HG03354 (cell line): ENCODE measurements around the gene STARD6.
"Not testable (repeated sequence)": the region's sequence is repeated elsewhere in the genome, so short reads cannot be mapped to it uniquely, and the experiment has no call there.

Source experiments
- ATAC-seq: cut with Tn5 transposase; IDR thresholded peaks from one replicate; pipeline ENCODE4 v1.9.1; 2021; ENCODE audit warnings: mild to moderate bottlenecking; ENCODE audit not compliant: unreplicated experiment, poor library complexity, severe bottlenecking

The STARD6 gene, protein sequence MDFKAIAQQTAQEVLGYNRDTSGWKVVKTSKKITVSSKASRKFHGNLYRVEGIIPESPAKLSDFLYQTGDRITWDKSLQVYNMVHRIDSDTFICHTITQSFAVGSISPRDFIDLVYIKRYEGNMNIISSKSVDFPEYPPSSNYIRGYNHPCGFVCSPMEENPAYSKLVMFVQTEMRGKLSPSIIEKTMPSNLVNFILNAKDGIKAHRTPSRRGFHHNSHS

DNA sequence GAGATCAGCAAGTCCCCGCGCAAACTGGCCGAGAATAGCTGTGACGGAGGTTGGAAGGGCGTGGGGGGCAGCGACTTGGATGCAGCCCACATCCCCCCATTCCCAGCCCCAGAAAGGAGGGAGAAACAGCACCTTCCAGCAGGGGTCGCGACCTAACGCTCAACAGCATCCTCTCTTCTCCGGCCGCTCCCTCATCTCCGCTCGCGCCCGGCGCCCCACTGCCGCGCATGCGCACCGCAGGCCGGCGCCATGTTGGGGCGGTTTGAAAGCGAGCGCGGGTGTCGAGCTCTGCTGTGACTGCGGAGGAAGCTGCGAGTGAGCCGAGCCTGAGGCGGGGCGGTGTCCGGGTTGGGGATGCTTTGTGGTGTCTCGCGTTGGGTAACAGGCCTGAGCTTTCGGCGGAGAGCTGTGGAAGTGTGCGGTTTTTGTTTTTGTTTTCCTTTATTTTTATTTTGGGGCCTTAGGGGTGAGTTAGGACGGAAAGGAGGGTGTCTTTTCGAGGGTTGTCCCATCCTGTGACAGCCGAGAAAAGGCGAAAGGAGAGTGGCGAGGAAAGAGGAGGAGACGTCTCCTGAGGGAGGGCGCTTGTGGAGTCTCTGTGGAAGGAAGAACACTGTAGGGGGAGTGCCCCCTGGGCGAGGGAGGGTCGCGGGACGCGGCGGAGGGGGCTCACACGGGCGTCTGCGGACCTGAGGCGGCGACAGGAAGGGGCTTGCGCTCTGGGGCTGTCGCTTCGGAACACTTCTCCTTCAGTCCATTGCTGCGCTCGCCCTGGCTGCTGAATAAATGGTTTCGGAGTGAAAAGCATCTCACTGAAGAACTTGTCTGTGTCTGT lies at the start of gene STARD6, which contains the start of gene C18orf54:
STARD6 (minus strand) TSS at position 199 of the 835 bp plus-strand sequence. CDS start 3,285 bp downstream, outside the sequence.
C18orf54 (plus strand) TSS at position 247 of the 835 bp plus-strand sequence. CDS start 2,667 bp downstream, outside the sequence.
- peak; percentile 93 for ATAC-seq

DNA sequence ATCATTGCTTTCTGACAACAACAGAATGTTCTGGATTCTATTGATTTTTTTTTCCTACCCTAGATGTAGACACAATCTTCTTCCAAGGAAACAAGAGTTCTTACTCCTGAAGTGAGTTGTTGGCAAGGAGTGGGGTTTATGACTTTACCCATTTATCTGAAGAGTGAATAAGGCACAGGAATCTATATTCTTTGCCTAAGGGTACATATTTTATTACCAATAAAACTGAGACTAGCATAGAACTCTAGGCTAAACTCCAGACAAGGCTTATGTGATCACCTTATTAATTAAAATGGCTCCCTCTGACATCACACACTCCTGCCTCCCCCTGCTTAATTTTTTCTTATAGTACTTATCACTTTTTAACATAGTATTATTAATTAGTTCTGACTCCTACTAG lies 47.6 kb upstream of the STARD6 start:
- no peak for ATAC-seq

DNA sequence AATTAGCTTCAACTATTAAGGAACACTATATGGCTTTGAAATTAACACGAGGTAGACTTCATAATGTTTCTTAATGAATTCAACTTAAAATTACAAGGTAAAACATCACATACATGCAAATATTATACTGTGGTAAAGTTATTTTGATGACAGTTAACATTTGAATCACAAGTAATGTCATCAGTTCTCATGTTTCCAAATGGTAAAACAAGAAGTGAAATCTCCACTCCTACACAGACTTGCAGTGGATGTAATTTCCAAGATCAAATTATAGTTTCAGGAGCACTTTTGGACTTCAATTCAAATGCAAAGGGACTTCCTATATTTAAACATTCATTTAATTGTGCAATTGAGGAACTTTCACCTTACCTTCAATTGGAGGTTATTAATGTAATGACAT lies 39.1 kb upstream of the STARD6 start:
- ATAC-seq: no peak

DNA sequence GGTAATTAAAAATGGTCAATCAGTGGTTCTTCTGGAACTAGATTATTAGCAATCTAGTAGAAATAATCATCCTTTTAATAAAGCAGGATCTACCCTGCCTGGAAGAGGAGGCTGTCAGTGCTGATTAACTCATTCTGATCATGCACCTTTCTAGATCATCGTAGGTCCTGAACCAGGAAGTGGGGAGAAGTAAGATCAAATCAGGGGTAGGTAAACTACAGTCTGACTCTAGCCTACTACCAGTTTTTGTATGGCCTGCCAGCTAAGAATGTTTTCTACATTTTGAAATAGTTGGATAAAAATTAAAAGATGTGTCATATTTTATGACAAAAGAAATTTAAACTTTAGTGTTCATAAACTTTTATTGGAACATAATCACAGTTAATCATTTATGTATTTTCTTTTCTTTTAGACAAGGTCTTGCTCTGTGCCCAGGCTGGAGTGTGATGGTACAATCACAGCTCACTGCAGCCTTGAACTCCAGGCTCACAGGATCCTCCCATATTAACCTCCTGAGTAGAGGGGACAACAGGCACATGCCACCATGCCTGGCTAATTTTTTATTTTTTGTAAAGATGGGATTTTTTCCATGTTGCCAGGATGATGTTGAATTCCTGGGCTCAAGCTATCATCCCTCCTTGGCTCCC lies 36.1 kb upstream of the STARD6 start:
- no peak for ATAC-seq

DNA sequence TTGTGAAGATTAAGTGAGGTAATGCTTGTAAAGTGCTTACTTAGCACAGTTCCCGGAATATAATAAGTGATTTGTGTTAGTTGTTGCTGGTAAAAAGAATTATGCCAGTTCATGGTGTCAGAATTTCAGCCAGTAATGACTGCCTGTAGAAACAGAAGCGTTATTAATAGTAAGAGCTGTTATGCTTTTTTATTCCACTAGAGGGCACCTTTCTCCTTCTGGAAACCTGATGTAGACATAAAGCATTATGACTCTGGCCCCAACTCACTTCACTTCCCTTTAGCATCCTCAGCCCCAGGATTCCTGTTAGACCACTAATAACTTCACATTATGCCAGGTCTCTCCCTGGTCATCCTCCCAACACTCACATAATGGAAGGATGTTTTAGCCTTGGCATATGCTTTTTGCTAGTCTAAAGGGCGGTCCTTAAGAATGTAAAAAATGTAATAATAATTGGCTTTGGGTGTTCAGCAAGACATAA lies 34.9 kb upstream of the STARD6 start:
- ATAC-seq: peak; percentile 69

DNA sequence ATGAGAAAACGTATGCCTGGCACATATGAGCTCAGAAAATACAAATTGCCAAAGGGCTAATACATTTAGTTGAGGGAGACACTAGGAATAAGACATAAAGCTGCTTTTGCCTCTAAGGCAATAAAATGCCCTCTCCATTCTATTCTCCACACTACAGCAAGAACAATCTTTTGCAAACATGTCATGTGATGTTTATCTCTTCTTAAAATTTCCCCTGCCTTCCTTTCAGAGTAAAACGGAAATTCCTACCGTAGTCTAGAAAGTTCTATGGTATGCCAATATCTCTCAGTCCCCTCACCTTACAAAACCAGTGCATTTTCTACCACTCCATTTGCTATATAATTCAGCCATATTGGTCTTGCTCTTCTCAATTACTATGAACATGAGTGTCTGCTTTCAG lies 33.2 kb upstream of the STARD6 start:
- ATAC-seq: no peak

DNA sequence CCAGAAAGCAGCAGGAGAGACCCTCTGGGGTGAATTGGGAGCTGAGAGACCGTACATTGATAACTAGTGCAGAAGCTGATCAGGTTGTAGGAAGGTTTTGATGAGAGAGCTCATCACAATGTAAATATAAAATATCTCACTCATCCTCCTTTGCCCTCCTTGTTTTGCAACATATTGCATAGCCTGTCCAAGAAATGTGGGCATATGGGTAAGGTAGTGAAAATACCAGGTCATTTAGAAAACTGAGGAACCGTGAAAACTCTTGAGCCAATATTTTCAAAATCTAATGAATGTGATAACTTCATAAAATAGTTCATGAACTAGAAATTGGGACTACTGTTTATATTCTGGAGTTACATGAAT lies 31.5 kb upstream of the STARD6 start:
- ATAC-seq: peak; percentile 5

DNA sequence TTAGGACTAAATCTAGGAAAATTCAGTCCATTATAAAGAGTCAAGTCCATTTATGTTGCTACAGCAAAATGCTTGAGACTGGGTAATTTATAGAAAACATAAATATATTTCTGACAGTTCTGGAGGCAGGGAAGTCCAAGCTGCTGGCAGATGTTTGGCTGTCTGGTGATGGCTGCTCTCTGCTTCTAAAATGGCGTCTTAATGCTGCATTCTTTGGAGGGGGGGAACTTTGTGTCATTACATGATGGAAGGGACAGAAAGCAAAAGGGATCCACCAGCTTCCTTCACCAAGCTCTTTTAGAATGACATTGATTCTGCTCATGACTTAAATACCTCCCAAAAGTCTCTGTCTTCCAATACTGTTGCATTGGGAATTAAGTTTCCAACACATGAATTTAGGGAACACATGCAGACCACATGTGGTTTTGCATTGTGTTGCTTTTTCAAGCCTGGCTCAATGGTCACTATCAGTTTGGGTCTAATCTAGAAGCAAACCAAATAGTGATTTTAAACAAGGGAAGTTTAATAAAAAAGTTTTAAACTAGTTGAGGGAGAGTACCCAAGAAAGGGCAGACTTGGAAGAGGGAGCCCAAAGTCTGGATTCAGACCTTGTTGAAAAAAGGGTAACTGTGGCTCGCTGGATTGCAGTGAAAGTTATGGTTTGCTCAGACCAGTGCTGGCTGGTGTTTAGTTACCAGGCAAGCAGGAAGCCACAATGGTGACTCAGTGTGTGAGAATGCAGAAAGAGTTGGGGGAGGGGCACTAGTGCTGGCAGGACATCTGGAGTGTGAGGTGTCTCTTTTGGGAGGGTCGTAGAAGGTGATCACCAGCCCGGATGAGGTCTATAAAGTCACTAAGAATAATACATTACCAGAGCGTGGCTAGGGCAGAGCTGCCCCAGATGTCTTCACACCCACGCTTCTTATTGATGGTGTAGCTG lies 30.8 kb upstream of the STARD6 start:
- peak; percentile 95 for ATAC-seq

DNA sequence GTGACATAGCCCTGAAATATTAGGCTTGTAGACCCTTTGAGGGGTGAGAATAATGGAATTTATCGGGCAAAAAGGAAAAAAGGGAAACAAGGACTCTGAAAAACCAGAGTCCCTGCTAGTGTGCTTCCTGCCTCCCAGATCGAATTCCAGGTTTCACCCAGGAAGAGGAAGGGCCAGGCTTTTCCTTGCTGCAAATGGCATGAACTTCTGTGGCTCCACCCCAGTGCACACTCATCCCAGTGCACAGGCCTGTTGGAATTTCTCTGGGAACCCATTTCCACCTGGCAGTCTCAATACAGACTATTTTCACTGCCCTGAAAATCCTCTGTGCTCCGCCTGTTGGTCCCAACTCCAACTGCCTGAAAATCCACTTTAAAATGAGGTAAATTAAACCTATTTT lies 30.0 kb upstream of the STARD6 start:
- no peak for ATAC-seq

DNA sequence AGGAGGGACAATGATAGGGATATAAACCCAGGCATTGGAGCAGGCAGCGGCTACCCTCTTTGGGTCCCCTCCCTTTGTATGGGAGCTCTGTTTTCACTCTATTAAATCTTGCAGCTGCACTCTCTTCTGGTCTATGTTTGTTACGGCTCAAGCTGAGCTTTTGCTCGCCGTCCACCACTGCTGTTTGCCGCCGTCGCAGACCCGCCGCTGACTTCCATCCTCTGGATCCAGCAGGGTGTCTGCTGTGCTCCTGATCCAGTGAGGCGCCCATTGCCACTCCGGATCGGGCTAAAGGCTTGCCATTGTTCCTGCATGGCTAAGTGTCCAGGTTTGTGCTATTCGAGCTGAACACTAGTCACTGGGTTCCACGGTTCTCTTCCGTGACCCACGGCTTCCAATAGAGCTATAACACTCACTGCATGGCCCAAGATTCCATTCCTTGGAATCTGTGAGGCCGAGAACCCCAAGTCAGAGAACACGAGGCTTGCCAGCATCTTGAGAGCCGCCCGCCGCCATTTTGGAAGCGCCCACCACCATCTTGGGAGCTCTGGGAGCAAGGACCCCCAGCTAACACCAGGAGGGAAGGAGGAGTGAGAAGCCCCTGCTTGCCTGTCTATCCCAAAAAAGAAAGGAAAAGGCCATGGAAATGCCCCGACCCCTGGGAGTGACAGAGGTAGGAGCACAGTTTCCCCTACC lies 29.3 kb upstream of the STARD6 start:
- not testable (repeated sequence) for ATAC-seq

DNA sequence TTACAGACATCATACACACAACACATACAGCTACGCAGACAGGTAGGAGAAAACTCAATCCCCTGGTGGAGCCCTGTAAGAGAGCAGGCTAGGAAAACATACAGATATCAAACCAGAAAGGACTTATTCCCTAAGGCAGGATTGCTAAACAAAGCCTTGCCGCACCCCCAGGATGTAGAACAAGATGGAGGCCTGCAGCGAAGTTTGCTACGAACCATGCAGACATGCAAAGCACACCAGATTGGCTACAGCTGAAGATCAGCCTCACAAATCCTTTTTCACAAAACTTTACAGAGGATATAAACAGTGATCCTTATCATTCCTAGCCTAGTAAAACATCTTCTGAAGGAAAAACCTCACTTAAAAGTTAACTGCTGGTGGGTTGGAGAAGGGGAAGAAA lies 28.4 kb upstream of the STARD6 start:
- ATAC-seq: no peak

DNA sequence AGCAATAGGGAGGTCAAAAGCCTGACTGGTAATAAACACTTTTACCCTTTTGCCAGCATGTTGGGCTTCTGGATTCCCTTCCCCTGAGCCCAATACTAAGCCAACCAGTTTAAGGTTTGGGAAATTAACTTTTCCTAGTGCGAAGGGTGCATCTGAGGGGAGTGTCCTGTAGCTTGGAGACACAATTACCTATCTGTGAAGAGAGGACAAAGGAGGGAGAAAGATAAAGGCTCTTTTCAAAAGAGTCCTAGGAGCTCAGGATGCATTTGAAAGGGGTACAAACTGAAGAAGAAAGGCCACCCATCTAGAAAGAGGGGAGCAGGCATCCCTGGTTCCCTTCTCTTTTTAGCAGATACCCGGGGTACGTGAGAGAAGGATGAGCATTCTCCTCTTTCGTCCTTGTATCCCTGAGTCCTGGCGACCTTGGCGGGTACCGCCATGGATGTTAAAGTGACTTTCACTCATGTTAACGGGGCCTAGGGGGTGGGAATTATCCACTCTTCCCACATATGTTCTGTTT lies 25.1 kb upstream of the STARD6 start:
- no peak for ATAC-seq

DNA sequence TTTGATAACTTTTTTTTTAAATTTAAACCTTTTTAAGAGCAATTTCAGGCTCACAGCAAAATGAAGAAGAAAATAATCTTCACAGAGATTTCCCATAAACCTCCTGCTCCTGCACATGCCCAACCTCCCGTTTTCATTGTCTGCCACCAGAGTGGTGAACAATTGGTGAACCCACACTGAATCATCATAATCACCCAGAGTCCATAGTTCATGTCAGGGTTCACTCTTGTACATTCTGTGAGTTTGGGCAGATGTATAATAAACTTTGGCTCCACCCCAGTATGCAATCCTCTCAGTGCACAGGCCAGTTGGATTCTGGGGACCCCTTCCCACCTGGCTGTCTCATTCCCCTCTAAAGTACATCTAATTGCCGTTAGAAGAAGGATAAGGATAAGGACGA lies 24.4 kb upstream of the STARD6 start:
- no peak for ATAC-seq

DNA sequence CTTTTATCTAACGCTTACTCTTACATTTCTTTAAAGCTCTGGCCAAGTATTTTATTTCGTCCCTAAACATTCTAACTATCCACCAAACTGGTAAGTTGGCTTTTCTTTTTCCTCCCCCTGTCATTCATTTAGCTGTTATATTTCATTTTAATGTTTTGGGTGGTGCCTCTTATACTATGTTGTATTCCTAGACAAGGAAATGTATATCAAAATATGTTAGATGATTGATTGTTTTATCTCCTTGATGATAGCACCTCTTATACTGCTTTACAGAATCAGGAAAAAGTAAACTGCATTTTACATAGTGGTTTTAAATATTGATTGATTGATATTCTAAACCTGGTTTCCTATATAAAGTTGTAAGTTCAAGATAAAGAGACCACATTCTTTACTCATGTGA lies 24.0 kb upstream of the STARD6 start:
- ATAC-seq: no peak

DNA sequence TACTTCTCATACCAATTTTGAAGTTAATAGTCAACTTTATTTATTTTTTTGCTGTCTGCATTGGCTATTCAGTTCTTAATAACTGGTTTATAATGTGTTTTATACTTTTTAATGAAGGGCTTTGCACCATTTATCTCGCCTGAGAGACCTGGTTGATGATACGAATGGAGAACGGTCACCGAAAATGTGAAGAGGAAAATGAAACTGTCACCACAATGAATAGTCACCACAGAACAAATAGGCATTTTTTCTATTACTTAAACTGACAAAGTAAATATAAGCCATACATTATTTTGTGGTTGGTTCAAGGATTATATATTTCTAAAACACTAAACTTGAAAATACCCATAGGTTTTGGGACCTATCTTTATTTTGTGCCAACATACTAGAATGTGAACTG lies 20.4 kb upstream of the STARD6 start:
- no peak for ATAC-seq

DNA sequence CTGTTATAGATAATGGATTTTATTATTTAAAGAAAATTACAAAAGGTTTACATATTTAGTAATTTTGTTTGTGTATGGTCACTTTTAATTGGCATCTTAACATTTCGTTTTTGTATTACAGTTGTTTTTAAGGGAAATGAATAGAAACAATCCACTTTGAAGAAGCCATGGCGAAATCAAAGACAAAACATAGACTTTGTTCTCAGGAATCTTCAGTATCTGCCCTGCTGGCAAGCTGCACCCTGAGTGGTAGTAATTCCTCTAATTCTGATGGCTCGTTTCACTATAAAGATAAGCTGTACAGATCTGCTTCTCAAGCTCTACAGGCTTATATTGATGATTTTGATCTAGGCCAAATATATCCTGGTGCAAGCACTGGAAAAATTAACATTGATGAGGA lies 2.7 kb upstream of the STARD6 start:
- ATAC-seq: no peak

DNA sequence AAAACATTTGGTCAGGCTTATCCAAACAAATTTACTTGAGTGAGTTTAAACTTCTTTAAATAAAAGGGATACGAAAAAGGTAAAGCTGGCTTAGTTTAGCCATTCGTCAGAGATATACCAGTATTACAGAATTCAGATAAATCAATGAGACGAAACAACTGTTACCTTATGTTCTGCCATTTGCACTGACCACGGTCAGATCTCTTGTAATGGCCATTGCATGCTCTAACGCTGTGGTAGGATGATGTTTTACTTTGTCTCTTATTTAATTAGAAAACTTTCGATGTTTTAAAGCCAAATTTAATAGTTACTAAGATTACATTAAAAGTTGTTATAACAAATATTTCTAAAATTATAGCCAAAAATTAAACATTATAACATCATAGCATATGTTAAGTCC lies 1.6 kb upstream of the STARD6 start:
- ATAC-seq: no peak

DNA sequence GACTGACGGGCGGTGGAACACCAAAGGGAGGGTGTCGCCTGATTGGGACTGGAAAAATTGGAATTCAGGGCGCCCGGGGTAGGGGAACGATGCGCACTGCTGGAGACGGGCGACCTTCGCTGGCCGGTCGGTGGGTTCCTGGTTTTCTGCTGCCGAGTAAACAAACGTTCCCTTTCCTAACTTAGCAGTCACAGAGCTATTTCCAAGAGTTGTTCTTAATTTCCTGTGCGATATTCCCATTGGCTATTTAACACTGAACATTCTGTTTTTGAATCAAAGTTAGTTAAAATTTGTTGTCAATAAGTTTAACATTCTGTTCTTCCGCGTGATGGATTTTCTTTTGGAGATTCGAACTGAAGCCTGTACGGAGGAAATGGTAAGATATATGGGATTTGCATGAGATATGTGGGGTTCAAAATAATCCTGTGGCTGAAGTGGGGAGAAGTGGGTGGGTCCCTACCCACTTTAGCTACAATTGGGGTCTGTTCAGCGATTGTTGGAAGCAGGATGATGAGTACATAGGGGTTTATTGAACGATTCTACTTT lies 910 bp upstream of the STARD6 start:
- peak; percentile 15 for ATAC-seq
